ENCODE measurements around the gene TACC3. TPM values are rescaled to one million over a fixed set of nuclear protein-coding genes. Genes with fewer than 3 reads are reported as not detected.

Gene TACC3
- total RNA-seq, 1 experiment from 2014 or later: 156 TPM

- Histone ChIP-seq H3K56ac (ENCODE audit: insufficient read length, low read depth, low read length) (no peak overlapping the region), H3K27me3 (ENCODE audit: insufficient read depth, low read length) (peaks cover 2% of the 10 kb centered on the region; the same call in 1 of the 2 replicates), H3K79me2 (ENCODE audit: insufficient read depth, low read length) (no peaks in the 10 kb centered on the region), H3K23ac (ENCODE audit: insufficient read length, low read depth, low read length) (no peak overlapping the region), H4K20me1 (ENCODE audit: control insufficient read depth, insufficient read depth, insufficient read length) (no peaks in the 10 kb centered on the region), H2BK20ac (ENCODE audit: low read depth, low read length, poor library complexity, severe bottlenecking) (no peak overlapping the region), H3K4ac (ENCODE audit: low read depth, low read length) (no peak overlapping the region), H3T11ph (ENCODE audit: low read length) (no peak overlapping the region), H2BK5ac (ENCODE audit: insufficient read length, low read length) (no peak overlapping the region), H3K9me3 (ENCODE audit: control insufficient read depth, low read depth, low read length) (no peaks in the 10 kb centered on the region), H4K91ac (ENCODE audit: insufficient read length, low read depth, low read length) (no peak overlapping the region), H3K4me2 (ENCODE audit: insufficient read depth, insufficient read length, low read length) (no peak overlapping the region), H2BK12ac (ENCODE audit: insufficient read length, low read depth, low read length) (no peak overlapping the region), H2AFZ (ENCODE audit: low read length) (no peak overlapping the region), H2BK120ac (ENCODE audit: low read depth, low read length, poor library complexity, severe bottlenecking) (no peak overlapping the region), H3K14ac (ENCODE audit: insufficient read depth, low read length) (no peak overlapping the region), H3K27ac (ENCODE audit: insufficient read length, low read depth, low read length) (no peak overlapping the region), H3K9ac (ENCODE audit: extremely low read depth, insufficient read length, low read length) (no peak overlapping the region), H4K5ac (ENCODE audit: insufficient read length, low read depth, low read length) (no peak overlapping the region), H2BK15ac (ENCODE audit: low read depth, low read length) (no peak overlapping the region), H3K23me2 (ENCODE audit: insufficient read length, low read depth, low read length, poor library complexity, severe bottlenecking) (peaks cover 7% of the 10 kb centered on the region), H3K18ac (ENCODE audit: insufficient read length, low read depth, low read length) (no peak overlapping the region), H2AK5ac (ENCODE audit: insufficient read length, low read length) (no peak overlapping the region), H4K8ac (replicated peaks; ENCODE audit: insufficient read length, low read depth, low read length) (no peak overlapping the region), H3K4me1 (ENCODE audit: insufficient read depth, low read length) (no peaks in the 10 kb centered on the region), H3K79me1 (ENCODE audit: insufficient read depth, low read depth, low read length, poor library complexity, severe bottlenecking) (no peaks in the 10 kb centered on the region)
- TF ChIP-seq CTCF (conservative IDR thresholded peaks at IDR 0.05): no peak
- Mint-ChIP-seq H3K4me3 (no peak overlapping the region), H3K27me3 (ENCODE audit: low read depth) (peaks cover 35% of the 10 kb centered on the region), H3K36me3 (ENCODE audit: insufficient read depth in 1 of 3, low read depth in 3 of 3) (no peaks in the 10 kb centered on the region), H3K4me1 (peaks cover 13 to 19% of the 10 kb centered on the region in 2 experiments), H3K9me3 (no peaks in the 10 kb centered on the region), H3K27ac (no peak overlapping the region; a peak in 1 of 7 replicates)
- DNase-seq: no peak
- no CpG with 5 or more reads among the region's 10 CpGs for WGBS (ENCODE audit: extremely low coverage, insufficient read length, low lambda C conversion rate)
These were observed 68.7 kb downstream of the TACC3 start for GRCh38 chr4:1790005-1790404.
